MCF 10A (cell line): ENCODE measurements around the gene TTC39C. TPM values are rescaled to one million over a fixed set of nuclear protein-coding genes. Genes with fewer than 3 reads are reported as not detected.

Experiments
- BruUV-seq: library from RNA; stranded (reverse); fragments of 400-500 nt; replicated peaks from 2 replicates; lab custom pipeline; 2021; lab: Mats Ljungman, UMichigan
- CTCF ChIA-PET: fragments of 300-600 bp; sonication (Branson Sonifier 250); formaldehyde crosslinking; extraction: SDS; loops from one replicate; lab custom pipeline; 2021; ENCODE audit warnings: antibody characterized with exemption, inconsistent platforms; lab: Yijun Ruan, JAX
- POLR2A ChIA-PET: fragments of 300-600, 350-650 bp; sonication (Branson Sonifier 250); formaldehyde crosslinking; extraction: SDS; loops from one replicate; lab custom pipeline; 2020; ENCODE audit warnings: antibody characterized with exemption, inconsistent platforms; lab: Yijun Ruan, JAX
- DNase-seq: peaks from one replicate; pipeline ENCODE4 v3.0.0-alpha.2; 2018; ENCODE audit not compliant: unreplicated experiment
- H3K27ac Mint-ChIP-seq: one replicate; pipeline ENCODE4 v1.8.0; 2022; ENCODE audit warnings: mild to moderate bottlenecking, low read depth, mixed read lengths; ENCODE audit not compliant: unreplicated experiment
- H3K27me3 Mint-ChIP-seq: one replicate; pipeline ENCODE4 v1.8.0; 2022; ENCODE audit warnings: mixed read lengths; ENCODE audit not compliant: insufficient read depth, unreplicated experiment
- H3K36me3 Mint-ChIP-seq: one replicate; pipeline ENCODE4 v1.8.0; 2022; ENCODE audit warnings: mild to moderate bottlenecking, moderate library complexity, mixed read lengths; ENCODE audit not compliant: insufficient read depth, unreplicated experiment
- H3K4me1 Mint-ChIP-seq: one replicate; pipeline ENCODE4 v1.8.0; 2022; ENCODE audit warnings: mixed read lengths; ENCODE audit not compliant: insufficient read depth, unreplicated experiment
- H3K4me3 Mint-ChIP-seq: one replicate; pipeline ENCODE4 v1.8.0; 2022; ENCODE audit warnings: mild to moderate bottlenecking, moderate library complexity, mixed read lengths; ENCODE audit not compliant: unreplicated experiment
- H3K9me3 Mint-ChIP-seq: one replicate; pipeline ENCODE4 v1.8.0; 2022; ENCODE audit warnings: mixed read lengths; ENCODE audit not compliant: unreplicated experiment
- intact Hi-C: fragments of 100-400 bp; cut with micrococcal nuclease; formaldehyde crosslinking; loops from 2 replicates; pipeline ENCODE4 v1.14.1; 2022
- total RNA-seq: library from RNA; stranded (reverse); gene quantifications from 2 replicates; pipeline ENCODE4 v1.2.3, GENCODE V29; 2022
- TF ChIP-seq, protein P1 (sequence below): fragments of 200-600 bp; IDR thresholded peaks from one replicate; pipeline ENCODE4 v1.8.0; 2022; ENCODE audit warnings: antibody characterized with exemption, mild to moderate bottlenecking; ENCODE audit not compliant: unreplicated experiment

The TTC39C gene
- total RNA-seq, 1 experiment from 2014 or later = 12.9 TPM

DNA sequence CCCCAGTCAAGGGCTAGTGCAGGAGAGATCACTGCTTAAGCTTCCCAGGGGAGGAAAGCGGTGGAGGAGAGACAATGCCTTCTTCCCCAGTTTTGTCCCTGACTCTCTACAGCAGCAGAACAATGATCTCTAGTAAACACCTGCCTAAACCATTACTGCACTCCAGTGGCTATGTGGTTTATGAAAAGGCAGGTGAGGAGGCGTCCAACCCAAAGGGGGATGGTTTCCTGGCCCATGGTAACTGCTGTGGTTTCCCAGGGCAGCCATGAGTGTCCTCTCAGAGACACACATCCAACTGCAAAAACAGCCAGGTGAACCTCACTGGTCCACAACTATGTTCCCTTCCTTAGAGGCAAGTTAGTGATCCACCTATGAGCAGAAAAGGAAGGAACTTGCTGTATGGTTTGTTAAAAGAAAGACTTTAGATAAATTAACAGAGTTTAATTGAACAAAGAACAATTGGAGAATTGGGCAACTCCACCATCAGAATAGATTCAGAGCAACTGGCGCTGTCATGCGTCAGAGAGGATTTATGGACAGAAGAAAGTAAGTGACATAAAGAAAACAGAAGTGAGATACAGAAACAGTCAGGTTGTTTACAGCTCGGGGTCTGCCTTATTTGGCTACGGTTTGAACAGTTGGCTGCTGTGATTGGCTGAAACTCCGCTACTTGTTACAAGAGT is 4.8 kb upstream of the TTC39C start:
- TF ChIP-seq, protein P1, sequence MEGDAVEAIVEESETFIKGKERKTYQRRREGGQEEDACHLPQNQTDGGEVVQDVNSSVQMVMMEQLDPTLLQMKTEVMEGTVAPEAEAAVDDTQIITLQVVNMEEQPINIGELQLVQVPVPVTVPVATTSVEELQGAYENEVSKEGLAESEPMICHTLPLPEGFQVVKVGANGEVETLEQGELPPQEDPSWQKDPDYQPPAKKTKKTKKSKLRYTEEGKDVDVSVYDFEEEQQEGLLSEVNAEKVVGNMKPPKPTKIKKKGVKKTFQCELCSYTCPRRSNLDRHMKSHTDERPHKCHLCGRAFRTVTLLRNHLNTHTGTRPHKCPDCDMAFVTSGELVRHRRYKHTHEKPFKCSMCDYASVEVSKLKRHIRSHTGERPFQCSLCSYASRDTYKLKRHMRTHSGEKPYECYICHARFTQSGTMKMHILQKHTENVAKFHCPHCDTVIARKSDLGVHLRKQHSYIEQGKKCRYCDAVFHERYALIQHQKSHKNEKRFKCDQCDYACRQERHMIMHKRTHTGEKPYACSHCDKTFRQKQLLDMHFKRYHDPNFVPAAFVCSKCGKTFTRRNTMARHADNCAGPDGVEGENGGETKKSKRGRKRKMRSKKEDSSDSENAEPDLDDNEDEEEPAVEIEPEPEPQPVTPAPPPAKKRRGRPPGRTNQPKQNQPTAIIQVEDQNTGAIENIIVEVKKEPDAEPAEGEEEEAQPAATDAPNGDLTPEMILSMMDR = no peak
- Mint-ChIP-seq H3K4me3 (no peak overlapping the region), H3K27ac (no peak overlapping the region), H3K27me3 (peaks cover 17% of the 10 kb centered on the region), H3K4me1 (no peaks in the 10 kb centered on the region), H3K36me3 (no peaks in the 10 kb centered on the region), H3K9me3 (no peaks in the 10 kb centered on the region)
- no TSS peak for BruUV-seq
- CTCF ChIA-PET = no interaction called here
- POLR2A ChIA-PET = no interaction called here
- DNase-seq = no peak
- intact Hi-C loops = no loop called here

DNA sequence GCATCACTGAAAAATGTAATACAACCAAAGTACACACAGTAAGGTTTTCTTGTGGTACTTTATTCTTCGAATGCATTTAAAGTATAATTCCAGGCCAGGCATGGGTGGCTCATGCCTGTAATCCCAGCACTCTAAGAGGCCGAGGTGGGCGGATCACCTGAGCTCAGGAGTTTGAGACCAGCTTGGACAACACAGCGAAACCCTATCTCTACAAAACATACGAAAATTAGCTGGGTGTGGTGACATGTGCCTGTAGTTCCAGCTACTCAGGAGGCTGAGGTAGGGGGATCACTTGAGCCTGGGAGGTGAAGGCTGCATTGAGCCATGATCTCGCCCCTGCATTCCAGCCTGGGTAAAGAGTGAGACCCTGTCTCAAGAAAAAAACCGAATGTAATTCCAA is 3.9 kb upstream of the TTC39C start:
- H3K27me3 Mint-ChIP-seq = peaks cover 17% of the 10 kb centered on the region
- H3K27ac Mint-ChIP-seq = no peak overlapping the region
- peaks cover 2% of the 10 kb centered on the region for H3K4me1 Mint-ChIP-seq
- H3K36me3 Mint-ChIP-seq = no peaks in the 10 kb centered on the region
- TF ChIP-seq, protein P1 = no peak
- no peak overlapping the region for H3K4me3 Mint-ChIP-seq
- intact Hi-C loops = no loop called here
- ChIA-PET POLR2A (interaction anchor here (1.5 to 7.1 kb wide), 2 partner anchors 11 to 16 kb away, joined by 4 to 65 read pairs; no protein-coding TSS in a partner anchor), CTCF (interaction anchor here (0.6 to 0.7 kb wide), 2 partner anchors 10 to 12 kb away, joined by 3 read pairs; no protein-coding TSS in a partner anchor)
- no peaks in the 10 kb centered on the region for H3K9me3 Mint-ChIP-seq
- no TSS peak for BruUV-seq
- DNase-seq = no peak

DNA sequence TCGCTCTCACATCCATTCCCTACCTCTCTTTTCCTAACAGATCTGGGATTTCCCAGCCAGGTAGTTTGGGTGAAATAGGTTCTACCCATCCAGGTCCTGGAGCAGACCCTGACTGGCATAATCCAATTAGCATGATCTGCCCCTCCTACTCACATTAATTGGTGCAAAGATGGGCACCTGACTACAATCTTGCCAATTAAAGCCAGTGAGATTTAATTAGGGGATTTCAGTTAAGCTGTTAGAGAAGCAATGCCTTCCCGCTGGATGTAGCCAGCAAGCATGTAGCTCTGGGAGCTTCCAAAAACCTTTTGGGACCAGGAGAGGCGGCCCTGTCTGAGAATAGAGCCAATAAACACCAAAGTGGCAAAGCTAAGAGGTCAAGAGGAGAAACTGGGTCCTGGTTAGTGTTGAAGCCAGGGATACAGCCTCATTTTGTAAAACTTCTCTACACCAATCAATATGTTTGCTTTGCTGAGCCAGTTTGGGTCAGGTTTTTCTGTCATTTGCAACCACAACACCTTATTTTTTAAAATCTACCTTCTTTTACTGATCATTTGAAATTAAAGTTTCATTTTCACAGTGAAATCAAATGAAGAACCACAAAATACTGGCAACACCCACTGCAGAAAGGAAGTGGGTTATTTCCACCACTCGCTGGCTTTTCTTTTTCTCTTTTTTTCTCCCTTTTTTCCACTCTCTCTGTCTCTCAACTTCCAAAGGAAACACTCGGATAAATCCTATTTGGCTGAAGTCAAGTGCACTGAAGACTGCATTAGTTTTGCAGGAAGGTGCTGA is 3.2 kb upstream of the TTC39C start:
- H3K4me3 Mint-ChIP-seq = no peak overlapping the region
- no TSS peak for BruUV-seq
- peaks cover 17% of the 10 kb centered on the region for H3K27me3 Mint-ChIP-seq
- POLR2A ChIA-PET = interaction anchor here (1.5 to 7.1 kb wide), 2 partner anchors 11 to 15 kb away, joined by 4 to 65 read pairs; no protein-coding TSS in a partner anchor
- intact Hi-C loops = no loop called here
- no peak overlapping the region for H3K27ac Mint-ChIP-seq
- TF ChIP-seq, protein P1 = no peak
- H3K4me1 Mint-ChIP-seq = peaks cover 9% of the 10 kb centered on the region
- CTCF ChIA-PET = interaction anchor here (0.6 kb wide), 1 partner anchor 11 kb away, joined by 3 read pairs; no protein-coding TSS in a partner anchor
- H3K36me3 Mint-ChIP-seq = no peaks in the 10 kb centered on the region
- H3K9me3 Mint-ChIP-seq = no peaks in the 10 kb centered on the region
- no peak for DNase-seq

DNA sequence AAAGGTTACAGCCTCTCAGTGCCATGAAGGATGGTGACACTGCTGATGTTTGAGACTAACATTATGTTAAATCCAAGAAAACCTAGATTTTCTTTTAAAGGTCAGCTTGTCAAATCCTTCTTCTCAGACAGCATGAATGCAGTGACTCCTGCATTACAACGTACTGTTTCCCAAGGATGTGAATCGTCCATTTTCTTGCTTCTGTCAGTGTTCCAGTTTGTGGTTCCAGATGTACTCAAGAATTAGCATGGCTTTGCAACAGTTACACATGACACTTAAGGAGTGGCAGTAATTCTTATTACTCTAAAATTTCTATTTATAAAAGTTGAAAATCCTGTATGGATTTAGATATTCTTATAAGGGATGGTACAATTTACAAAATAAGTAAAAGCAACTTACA is 1.5 kb upstream of the TTC39C start:
- TF ChIP-seq, protein P1 = no peak
- no TSS peak for BruUV-seq
- H3K27ac Mint-ChIP-seq = no peak overlapping the region
- DNase-seq = no peak
- CTCF ChIA-PET = no interaction called here
- POLR2A ChIA-PET = interaction anchor here (0.7 to 7.1 kb wide), 4 partner anchors 14 to 40 kb away, joined by 3 to 65 read pairs (median 31); no protein-coding TSS in a partner anchor
- peaks cover 18% of the 10 kb centered on the region for H3K4me1 Mint-ChIP-seq
- no peaks in the 10 kb centered on the region for H3K9me3 Mint-ChIP-seq
- H3K27me3 Mint-ChIP-seq = peaks cover 17% of the 10 kb centered on the region
- H3K4me3 Mint-ChIP-seq = no peak overlapping the region
- H3K36me3 Mint-ChIP-seq = no peaks in the 10 kb centered on the region
- intact Hi-C loops = no loop called here
